Psoas muscle (tissue), 8 donors: ENCODE measurements around the gene GSG1L. TPM values are rescaled to one million over a fixed set of nuclear protein-coding genes. Genes with fewer than 3 reads are reported as not detected.

ENCODE experiments used
- ATAC-seq, 4 donors: fragments of 200-7000 bp; cut with Tn5 transposase; one replicate each; pipeline ENCODE4 v1.9.1; 2020; ENCODE audit warnings: moderate library complexity in 3 of 4, mild to moderate bottlenecking in 2 of 4
- DNase-seq, 2 donors: peaks; one replicate each; pipeline ENCODE4 v3.0.0-alpha.2; 2020
- H3K27ac ChIP-seq: fragments of 200-600 bp; one replicate; pipeline ENCODE4 v1.8.0; 2022
- H3K27me3 ChIP-seq, 3 donors: fragments of 200-600 bp in 1 of 3; one replicate each; pipeline versions ENCODE4 v1.6.1 to v1.8.0; 2013 to 2022; ENCODE audit warnings: low read length in 2 of 3, mild to moderate bottlenecking in 2 of 3, moderate library complexity in 1 of 3; ENCODE audit not compliant: insufficient read depth in 3 of 3
- H3K36me3 ChIP-seq, 2 donors: fragments of 200-600 bp in 1 of 2; one replicate each; pipeline versions ENCODE4 v1.6.1 to v1.8.0; 2013 to 2022; ENCODE audit warnings: low read depth in 1 of 2, mild to moderate bottlenecking in 1 of 2, moderate library complexity in 1 of 2; ENCODE audit not compliant: insufficient read depth in 1 of 2
- H3K4me1 ChIP-seq: fragments of 200-600 bp; one replicate; pipeline ENCODE4 v1.8.0; 2022
- H3K4me3 ChIP-seq: fragments of 200-600 bp; one replicate; pipeline ENCODE4 v1.8.0; 2022; ENCODE audit warnings: mild to moderate bottlenecking
- H3K9me3 ChIP-seq: fragments of 200-600 bp; one replicate; pipeline ENCODE4 v1.8.0; 2022
- CTCF ChIP-seq: fragments of 200-600 bp; IDR thresholded peaks from one replicate; pipeline ENCODE4 v1.8.0; 2022; ENCODE audit warnings: antibody characterized with exemption
- WGBS, 3 donors: extraction: QIAGEN DNeasy Blood & Tissue Kit; methylation state at CpG; one replicate each; pipeline versions ENCODE4 v1.1.6 to v1.1.7; 2013; 5-methylcytosine and 5-hydroxymethylcytosine counted together
- intact Hi-C, 2 donors: fragments of 100-400 bp; cut with DNase I; formaldehyde crosslinking; loops; one replicate each; pipeline versions ENCODE4 v1.11.0 to v1.14.2; 2022
- polyA plus RNA-seq, 3 donors: library from polyadenylated mRNA; stranded (reverse); fragments of 200-250 nt; gene quantifications; one replicate each; pipeline ENCODE4 v1.2.3, GENCODE V29; 2013
- total RNA-seq, 4 donors: library from RNA; stranded (reverse); fragmentation: NEBNext Ultra II Directional in 2 of 4; extraction: Animal tissue kit (Norgen Biotek cat#: 25700) in 2 of 4; gene quantifications; one replicate each; pipeline versions ENCODE4 v1.2.1 to v1.2.4, GENCODE V29; 2021 to 2023
- donor health status: healthy with polysubstance abuse.
- donor health status: DM: no; HTN: no; CAD: no; lungs with moderate emphysema.
- donor health status: Bipolar disorder and iron deficiency.
- donor health status: healthy.
- donor health status: DM: yes; HTN: yes; CAD: no.
- donor health status: DM: no; HTN: no; CAD: no.
- donor health status: DM: no; HTN: no; CAD: no.
- donor health status: DM: yes; HTN: yes; CAD: no.

GSG1L gene
- total and polyA plus RNA-seq, 7 donors = 0.04 to 0.17 (median 0.08) TPM; not detected in 2

- Histone ChIP-seq H3K27ac (no peak overlapping the region), H3K4me1 (no peaks in the 10 kb centered on the region), H3K36me3 (peaks cover 0 to 7% of the 10 kb centered on the region in 2 donors), H3K27me3 (no peaks in the 10 kb centered on the region), H3K4me3 (no peak overlapping the region), H3K9me3 (no peaks in the 10 kb centered on the region)
- TF ChIP-seq CTCF = no peak
- 79 to 95% (median 95%) methylated on average over 3 of the region's 3 CpGs for WGBS, 3 donors
- intact Hi-C loops = no loop called here
- ATAC-seq = no peak
- no peak for DNase-seq
Measured at GRCh38 chr16:27764427-27764826, 299.1 kb downstream of the GSG1L start.

- intact Hi-C loops = no loop called here
Measured at GRCh38 chr16:27762441-27762840, 301.1 kb downstream of the GSG1L start.

GRCh38 chr16:27761816-27762215 lies 301.7 kb downstream of the GSG1L start:
- no peaks in the 10 kb centered on the region for H3K27me3 ChIP-seq
- ATAC-seq (no peak), DNase-seq (no peak)
- no peaks in the 10 kb centered on the region for H3K9me3 ChIP-seq
- 86 to 92% (median 90%) methylated on average over 7 of the region's 7 CpGs for WGBS, 3 donors
- TF ChIP-seq CTCF = no peak
- H3K36me3 ChIP-seq = peaks cover 0 to 7% of the 10 kb centered on the region in 2 donors
- no peak overlapping the region for H3K27ac ChIP-seq
- H3K4me1 ChIP-seq = no peaks in the 10 kb centered on the region
- no peak overlapping the region for H3K4me3 ChIP-seq
- intact Hi-C loops = no loop called here

More at GRCh38 chr16:27762441-27762840, 301.1 kb downstream of the GSG1L start:
- no peaks in the 10 kb centered on the region for H3K27me3 ChIP-seq
- WGBS, 3 donors = 88 to 95% (median 91%) methylated on average over 3 of the region's 3 CpGs
- ATAC-seq (no peak), DNase-seq (no peak)
- H3K27ac ChIP-seq = no peak overlapping the region
- H3K36me3 ChIP-seq = peaks cover 0 to 7% of the 10 kb centered on the region in 2 donors
- TF ChIP-seq CTCF = no peak
- H3K9me3 ChIP-seq = no peaks in the 10 kb centered on the region
- H3K4me3 ChIP-seq = no peak overlapping the region
- H3K4me1 ChIP-seq = no peaks in the 10 kb centered on the region

GRCh38 chr16:27760789-27761176 lies 302.7 kb downstream of the GSG1L start:
- Histone ChIP-seq H3K27ac (no peak overlapping the region), H3K36me3 (peaks cover 0 to 7% of the 10 kb centered on the region in 2 donors), H3K4me1 (no peaks in the 10 kb centered on the region), H3K27me3 (no peaks in the 10 kb centered on the region), H3K9me3 (no peaks in the 10 kb centered on the region), H3K4me3 (no peak overlapping the region)
- no peak for TF ChIP-seq CTCF
- ATAC-seq (no peak), DNase-seq (no peak)
- intact Hi-C loops = no loop called here
- WGBS, 3 donors = 94 to 99% (median 98%) methylated on average over 4 of the region's 4 CpGs
